NCI-H187 (cell line): ENCODE results near the gene SYNPR.

ENCODE experiments used
- DNase-seq, 2 experiments: peaks; one replicate each; lab custom pipeline; 2025; lab: John Stamatoyannopoulos, UW

SYNPR gene

GRCh38 chr3:63556401-63556800 lies 278.3 kb downstream of the SYNPR start:
- no peak for DNase-seq

GRCh38 chr3:63557912-63558311 lies 279.8 kb downstream of the SYNPR start:
- DNase-seq, result no peak

- DNase-seq, result no peak
These were observed 281.8 kb downstream of the SYNPR start for GRCh38 chr3:63559884-63560283.

- DNase-seq, result no peak
These were observed 283.8 kb downstream of the SYNPR start for GRCh38 chr3:63561879-63562278.

DNA sequence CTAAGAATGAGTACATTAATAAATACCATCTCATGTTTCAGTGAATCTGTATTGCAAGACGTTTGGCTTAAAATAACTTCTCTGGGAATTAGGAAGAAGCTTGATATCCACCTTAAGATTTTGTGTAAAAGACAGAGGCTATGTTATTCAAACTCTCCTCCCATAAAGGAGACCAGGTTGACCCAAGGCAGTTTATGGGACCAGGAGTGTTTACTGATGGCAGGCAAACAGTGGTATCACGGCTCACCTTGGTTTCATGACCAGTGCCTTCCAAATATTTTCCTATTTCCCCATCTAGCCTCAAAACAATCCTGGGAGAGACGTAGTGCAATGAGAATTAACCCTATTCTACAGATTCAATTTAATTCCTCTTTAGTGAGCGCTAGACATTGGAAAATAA lies 284.2 kb downstream of the SYNPR start:
- DNase-seq, result no peak

- DNase-seq, result no peak
These were observed 285.5 kb downstream of the SYNPR start for GRCh38 chr3:63563572-63563971.

DNA sequence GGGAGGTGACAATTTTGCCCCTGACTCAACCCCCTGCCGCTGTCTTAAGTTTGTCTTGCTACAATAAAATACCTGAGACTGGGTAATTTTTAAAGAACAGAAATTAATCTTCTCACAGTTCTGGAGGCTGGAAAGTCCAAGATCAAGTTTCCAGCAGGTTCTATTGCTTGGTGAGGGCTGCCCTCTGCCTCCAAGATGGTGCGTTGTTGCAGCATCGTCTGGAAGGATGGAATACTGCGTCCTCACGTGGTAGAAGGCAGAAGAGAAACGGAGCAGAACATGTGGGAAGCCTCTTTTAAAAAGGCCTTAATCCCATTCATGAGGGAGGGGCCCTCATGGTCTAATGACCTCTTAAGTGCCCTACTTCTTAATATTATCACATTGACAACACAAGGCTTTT lies 287.1 kb downstream of the SYNPR start:
- no peak for DNase-seq

- DNase-seq, result no peak
These were observed 293.6 kb downstream of the SYNPR start for GRCh38 chr3:63571682-63572081.

- DNase-seq, result no peak
These were observed 298.7 kb downstream of the SYNPR start for GRCh38 chr3:63576846-63577245.

DNA sequence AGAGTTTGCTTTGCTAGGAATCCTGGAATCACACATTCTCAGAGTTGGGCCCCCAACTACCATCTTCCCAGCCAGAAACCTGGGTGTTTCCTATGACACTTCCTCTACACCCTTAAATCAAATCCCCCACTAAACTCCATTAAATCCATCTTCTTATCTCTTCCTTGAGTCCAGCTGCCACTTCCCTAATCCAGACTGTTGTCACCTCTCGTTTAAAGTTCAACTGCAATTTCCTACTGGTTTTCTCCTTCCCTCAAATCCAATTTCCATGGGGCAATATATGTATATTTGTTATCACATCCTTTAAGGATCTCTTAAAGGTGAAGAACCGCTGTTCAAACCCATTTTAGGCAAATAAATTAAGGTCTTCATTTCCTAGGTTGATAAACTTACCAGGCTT lies 300.8 kb downstream of the SYNPR start:
- DNase-seq, result no peak

DNA sequence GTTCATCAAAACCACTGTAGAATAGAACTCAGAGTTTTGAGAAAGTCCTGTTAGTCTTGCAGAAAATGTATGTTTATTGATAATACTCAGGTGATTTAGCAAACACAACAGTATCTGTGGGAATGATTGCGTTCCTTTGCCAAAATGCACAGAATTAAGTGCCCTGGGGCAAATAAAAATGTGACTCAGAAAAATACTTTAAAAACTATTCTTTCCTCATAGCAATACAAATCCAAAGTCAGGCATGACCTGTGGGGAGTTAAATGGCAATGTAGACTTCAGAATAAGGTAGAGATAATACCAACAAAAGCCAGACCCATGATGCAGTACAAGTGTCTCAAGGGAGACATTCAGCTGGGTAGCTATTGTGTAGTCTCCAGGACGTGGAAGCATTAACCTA lies 302.0 kb downstream of the SYNPR start:
- DNase-seq, result no peak

GRCh38 chr3:63582943-63583500 lies 304.9 kb downstream of the SYNPR start:
- no peak for DNase-seq

GRCh38 chr3:63584681-63585080 lies 306.6 kb downstream of the SYNPR start:
- DNase-seq, result no peak

DNA sequence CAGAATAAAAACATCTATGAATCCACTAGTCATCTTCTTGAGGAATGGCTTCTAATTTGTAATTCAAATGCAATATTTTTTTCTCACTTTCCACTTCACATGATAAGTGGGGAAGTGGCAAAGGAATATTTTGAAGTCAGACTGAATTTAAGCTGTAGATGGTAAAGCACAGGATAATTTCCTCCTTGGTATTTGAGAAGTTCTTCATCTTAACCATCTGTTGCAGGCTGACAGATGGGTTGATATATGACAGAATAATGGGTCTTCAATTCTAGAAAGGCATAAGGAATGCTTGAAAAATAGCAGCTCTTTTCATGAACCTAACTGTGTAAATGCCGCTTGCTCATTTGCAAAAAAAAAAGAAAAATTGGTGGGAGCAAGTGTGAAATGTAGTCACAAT lies 307.8 kb downstream of the SYNPR start:
- DNase-seq, result no peak

DNA sequence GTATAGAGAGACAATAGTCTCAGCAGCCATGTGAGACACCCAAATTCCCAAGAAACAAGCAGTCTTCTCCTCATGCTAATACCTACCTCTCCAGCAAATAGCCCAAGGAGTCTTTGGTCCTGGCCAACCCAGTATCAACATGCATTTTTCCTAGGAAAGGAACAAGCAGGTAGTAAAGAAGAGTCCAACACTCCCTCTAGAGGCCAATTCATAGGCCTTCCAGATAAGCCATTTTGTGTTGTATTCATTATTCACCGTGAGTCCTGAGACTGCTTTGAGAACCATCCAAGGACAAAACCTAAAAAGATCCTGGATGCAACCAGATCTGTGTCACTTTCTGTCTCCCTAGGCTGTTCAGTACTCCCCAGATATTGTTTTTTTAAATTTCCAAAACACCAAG lies 310.8 kb downstream of the SYNPR start:
- DNase-seq, result no peak

DNA sequence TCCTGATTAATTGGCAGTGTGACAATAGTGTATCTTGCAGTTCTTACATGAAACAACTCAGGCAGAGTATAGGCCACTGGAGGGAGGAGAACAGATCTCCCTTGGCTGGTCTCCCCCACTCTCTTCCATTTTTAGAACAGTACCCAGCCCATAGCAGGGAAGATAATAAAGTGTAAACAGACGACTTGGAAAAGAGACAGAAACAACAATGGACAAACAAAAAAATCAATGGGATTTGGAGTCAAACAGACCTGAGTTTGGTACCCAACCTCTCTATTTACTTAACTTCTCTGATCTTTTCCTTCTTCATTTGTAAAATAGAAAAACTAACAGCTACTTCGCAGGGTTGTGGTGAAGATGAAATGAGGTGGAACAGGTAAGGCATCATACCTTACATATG lies 315.7 kb downstream of the SYNPR start:
- no peak for DNase-seq

DNA sequence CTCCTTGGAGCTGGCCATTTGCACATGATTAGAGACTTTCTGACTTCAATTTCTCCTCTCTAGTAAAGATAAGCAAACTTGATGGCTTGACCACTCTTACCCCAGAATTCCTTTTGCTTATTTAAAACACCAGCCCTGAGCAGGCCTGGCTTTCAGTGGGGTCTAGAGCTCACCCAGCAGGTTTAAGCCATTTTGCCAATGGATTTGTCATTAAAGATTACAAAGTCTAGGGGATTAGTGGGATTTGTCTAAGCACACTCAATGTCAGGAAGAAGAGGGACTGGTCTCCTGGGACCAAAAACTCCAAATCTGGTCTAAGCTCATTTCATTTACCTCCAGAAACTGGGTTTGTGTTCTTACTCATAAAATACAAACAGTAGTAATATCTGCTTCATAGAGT lies 317.1 kb downstream of the SYNPR start:
- no peak for DNase-seq

DNA sequence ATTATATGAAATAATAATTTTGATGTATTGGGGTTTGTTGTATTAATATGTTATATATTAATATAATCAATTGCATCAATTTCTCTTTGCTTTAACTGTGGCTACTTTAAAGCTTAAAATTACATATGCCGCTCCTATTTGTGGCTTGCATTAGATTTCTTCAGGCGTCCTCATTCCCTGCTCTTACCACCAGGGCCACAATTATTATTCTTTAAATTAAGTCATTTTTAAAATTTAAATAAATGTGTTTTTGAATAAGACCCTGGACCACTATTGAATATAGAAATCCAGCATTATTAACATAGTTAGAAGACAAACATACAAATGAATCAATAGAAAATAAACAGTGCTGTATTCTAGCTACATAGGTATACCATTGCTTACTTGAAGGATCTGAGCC lies 318.9 kb downstream of the SYNPR start:
- no peak for DNase-seq

- no peak for DNase-seq
These were observed 329.6 kb downstream of the SYNPR start for GRCh38 chr3:63607716-63608115.

DNA sequence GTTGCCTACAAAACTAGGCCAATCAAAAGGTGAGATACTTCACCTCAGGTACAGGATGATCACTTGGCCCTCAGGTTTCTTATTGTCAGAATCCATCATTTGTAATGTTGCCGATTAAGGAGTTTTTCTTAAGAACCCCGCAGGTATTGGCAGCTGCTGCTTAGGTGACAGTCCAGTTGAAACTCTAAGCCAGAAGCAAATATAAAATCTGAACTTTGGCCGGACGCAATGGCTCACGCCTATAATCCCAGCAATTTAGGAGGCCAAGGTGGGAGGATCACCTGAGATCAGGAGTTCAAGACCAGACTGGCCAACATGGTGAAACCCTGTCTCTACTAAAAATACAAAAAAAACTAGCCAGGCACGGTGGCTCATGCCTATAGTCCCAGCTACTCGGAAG lies 331.3 kb downstream of the SYNPR start:
- no peak for DNase-seq

DNA sequence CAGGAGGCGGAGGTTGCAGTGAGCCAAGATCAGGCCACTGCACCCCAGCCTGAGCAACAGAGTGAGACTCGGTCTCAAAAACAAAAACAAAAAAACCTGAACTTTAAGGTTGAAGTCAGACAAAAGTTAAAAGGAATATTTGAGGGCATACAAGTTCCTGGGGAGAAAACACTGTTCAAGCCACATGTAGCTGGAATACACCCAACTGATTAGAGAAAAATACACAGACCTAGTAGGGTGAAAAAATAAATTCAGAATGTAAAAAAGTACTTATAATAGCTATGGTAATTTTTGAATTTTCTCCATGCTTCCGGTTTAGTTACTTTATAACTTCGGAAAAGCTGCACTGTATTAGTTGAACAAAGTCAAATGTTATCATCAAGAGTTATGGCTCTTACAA lies 331.7 kb downstream of the SYNPR start:
- no peak for DNase-seq

GRCh38 chr3:63611382-63611781 lies 333.3 kb downstream of the SYNPR start:
- DNase-seq, result no peak

DNA sequence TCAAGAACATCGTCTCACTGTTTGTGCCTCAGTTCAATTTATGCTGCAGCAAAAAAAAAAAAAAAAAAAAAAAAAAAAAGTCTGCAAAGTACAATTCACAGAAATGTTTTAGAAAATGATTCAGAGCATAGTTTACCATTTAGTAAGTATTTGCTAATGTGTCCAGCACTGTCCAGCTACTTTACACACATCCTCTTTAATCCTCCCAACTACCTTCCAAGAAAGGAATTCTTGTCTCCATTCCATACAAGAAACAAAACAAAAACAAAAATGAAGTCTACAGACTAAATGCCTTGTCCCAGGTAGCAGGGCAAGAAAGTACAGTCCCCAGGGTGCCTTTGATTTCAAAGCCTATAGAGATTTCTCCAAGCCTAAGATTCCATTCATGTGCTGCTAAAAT lies 335.5 kb downstream of the SYNPR start:
- DNase-seq, result no peak

GRCh38 chr3:63617391-63617790 lies 339.3 kb downstream of the SYNPR start:
- DNase-seq, result no peak
